Left ventricle myocardium inferior (tissue), 1 donor: ENCODE results near the gene PHB1. TPM values are rescaled to one million over a fixed set of nuclear protein-coding genes. Genes with fewer than 3 reads are reported as not detected.
A peak's percentile ranks its signal among the peaks of the same experiment; 100 is the strongest.

Experiments used
- DNase-seq: peaks from one replicate; pipeline ENCODE4 v3.0.0-alpha.2; 2020
- H3K27ac ChIP-seq: fragments of 200-600 bp; replicated peaks from 2 replicates; pipeline ENCODE4 v1.8.0; 2021
- H3K27me3 ChIP-seq: fragments of 200-600 bp; 2 replicates; pipeline ENCODE4 v1.8.0; 2021; ENCODE audit warnings: low read depth
- H3K36me3 ChIP-seq: fragments of 200-600 bp; 2 replicates; pipeline ENCODE4 v1.8.0; 2021
- H3K4me1 ChIP-seq: fragments of 200-600 bp; 2 replicates; pipeline ENCODE4 v1.8.0; 2021
- H3K4me3 ChIP-seq: fragments of 200-600 bp; 2 replicates; pipeline ENCODE4 v1.8.0; 2021; ENCODE audit warnings: mild to moderate bottlenecking, moderate library complexity
- H3K9me3 ChIP-seq: fragments of 200-600 bp; replicated peaks from 2 replicates; pipeline ENCODE4 v1.8.0; 2021
- intact Hi-C: fragments of 100-400 bp; cut with micrococcal nuclease; formaldehyde crosslinking; loops from one replicate; pipeline ENCODE4 v1.11.0; 2022
- total RNA-seq: library from RNA; stranded (reverse); fragmentation: NEBNext Ultra II Directional; extraction: Animal tissue kit (Norgen Biotek cat#: 25700); gene quantifications from one replicate; pipeline ENCODE4 v1.2.1, GENCODE V29; 2021
- TF ChIP-seq, protein P1 (sequence below): fragments of 200-600 bp; IDR thresholded peaks from 2 replicates; pipeline ENCODE4 v1.8.0; 2021; ENCODE audit warnings: antibody characterized with exemption, mild to moderate bottlenecking, borderline replicate concordance
- donor health status: DM: no; HTN: yes; CAD: no; lungs with severe emphysema.

Gene PHB1
- total RNA-seq, 1 donor from 2014 or later, result 217 TPM

DNA sequence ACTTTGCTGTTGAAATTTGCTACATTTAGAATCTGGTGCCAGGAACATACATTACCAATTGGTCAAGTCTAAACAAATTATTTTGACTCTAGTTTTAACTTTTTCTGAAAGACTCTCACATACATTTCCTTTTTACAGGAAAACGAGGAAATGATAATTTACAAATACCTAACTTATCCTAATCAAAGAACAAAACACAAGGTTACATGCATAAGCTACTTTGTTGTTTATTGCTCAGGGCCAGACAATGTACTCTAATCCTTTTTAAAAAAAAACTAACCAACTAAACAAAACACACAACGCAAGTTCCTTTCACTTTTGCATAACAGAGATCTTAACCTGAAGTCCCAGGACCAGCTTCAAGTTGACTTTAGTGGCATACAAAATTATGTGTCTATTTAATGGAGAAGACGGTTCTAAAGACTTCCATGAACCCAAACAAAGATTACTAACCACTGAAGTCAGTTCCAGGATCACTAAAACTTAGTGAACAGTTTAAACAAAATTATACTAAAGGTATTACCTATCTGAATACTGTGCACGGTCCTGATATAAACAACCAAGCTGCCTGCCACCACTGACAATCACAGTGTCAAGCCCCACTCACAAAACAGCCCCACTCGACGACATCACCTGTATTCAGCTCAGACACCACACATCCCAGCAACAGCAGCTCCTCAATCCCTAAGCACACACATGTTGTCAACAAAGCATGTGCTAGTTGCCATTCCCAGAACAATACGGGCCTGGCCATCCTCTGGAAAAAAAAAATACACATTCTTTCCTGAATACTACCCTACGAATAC lies 54.5 kb downstream of the PHB1 start:
- DNase-seq, result no peak
- Histone ChIP-seq H3K4me1 (peaks cover 49% of the 10 kb centered on the region), H3K27me3 (no peaks in the 10 kb centered on the region), H3K4me3 (peak overlapping the region; percentile 96), H3K27ac (peak overlapping the region; percentile 96), H3K9me3 (no peaks in the 10 kb centered on the region), H3K36me3 (no peaks in the 10 kb centered on the region)
- TF ChIP-seq, protein P1, sequence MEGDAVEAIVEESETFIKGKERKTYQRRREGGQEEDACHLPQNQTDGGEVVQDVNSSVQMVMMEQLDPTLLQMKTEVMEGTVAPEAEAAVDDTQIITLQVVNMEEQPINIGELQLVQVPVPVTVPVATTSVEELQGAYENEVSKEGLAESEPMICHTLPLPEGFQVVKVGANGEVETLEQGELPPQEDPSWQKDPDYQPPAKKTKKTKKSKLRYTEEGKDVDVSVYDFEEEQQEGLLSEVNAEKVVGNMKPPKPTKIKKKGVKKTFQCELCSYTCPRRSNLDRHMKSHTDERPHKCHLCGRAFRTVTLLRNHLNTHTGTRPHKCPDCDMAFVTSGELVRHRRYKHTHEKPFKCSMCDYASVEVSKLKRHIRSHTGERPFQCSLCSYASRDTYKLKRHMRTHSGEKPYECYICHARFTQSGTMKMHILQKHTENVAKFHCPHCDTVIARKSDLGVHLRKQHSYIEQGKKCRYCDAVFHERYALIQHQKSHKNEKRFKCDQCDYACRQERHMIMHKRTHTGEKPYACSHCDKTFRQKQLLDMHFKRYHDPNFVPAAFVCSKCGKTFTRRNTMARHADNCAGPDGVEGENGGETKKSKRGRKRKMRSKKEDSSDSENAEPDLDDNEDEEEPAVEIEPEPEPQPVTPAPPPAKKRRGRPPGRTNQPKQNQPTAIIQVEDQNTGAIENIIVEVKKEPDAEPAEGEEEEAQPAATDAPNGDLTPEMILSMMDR, result no peak
- intact Hi-C loops, result no loop called here

DNA sequence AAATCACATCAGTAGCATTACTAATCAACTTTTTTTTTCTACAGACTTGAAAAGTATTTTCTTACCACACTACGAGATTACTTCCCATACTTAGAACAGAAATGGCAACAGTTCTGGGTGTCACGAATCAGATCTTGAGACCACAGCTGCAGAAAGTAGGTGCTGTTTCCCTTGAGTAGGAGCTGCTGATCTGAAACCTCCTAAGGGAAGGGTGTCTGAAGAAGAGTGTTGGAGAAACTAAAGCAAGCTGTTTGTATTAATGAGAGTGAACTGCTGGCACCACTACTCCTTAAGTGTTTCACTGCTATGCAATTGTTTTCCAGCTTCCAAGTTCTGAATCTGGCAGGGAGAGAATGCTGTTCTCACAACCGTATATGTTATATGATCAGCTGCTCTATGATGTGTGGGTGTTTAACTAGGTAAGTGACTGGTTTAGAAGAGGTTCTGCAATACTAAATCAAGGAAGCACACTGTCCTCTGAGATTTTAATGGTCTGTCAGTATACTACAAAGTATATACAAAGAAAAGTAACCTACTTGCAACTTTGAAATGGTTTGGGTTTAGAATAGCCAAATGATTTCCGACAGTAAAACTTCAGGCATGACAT lies 55.9 kb downstream of the PHB1 start:
- TF ChIP-seq, protein P1, result no peak
- Histone ChIP-seq H3K9me3 (no peaks in the 10 kb centered on the region), H3K4me3 (no peak overlapping the region), H3K27me3 (no peaks in the 10 kb centered on the region), H3K36me3 (no peaks in the 10 kb centered on the region), H3K4me1 (peaks cover 56% of the 10 kb centered on the region), H3K27ac (no peak overlapping the region)
- no peak for DNase-seq
- intact Hi-C loops, result no loop called here

DNA sequence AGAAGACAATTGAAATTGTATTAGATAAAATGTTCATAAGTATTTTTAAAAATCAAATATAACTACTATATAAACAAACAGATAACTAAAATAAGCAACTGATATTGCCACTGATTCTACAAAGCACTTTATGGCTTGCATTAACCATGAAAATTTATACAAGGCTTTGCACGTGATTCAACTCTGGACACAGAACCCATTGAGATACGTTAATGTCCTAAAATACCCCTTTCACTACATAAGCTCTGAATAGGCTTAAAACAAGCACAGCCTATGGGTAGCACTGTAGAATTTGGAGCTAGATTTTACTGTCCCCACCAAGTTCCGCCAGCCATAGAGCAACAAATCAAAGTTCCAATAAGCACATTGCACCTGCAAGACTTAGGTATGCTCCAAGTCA lies 57.2 kb downstream of the PHB1 start:
- H3K4me3 ChIP-seq, result no peak overlapping the region
- H3K9me3 ChIP-seq, result no peaks in the 10 kb centered on the region
- H3K36me3 ChIP-seq, result no peaks in the 10 kb centered on the region
- no peak for DNase-seq
- H3K27ac ChIP-seq, result no peak overlapping the region
- no peaks in the 10 kb centered on the region for H3K27me3 ChIP-seq
- TF ChIP-seq, protein P1, result no peak
- intact Hi-C loops, result no loop called here
- peaks cover 58% of the 10 kb centered on the region for H3K4me1 ChIP-seq

GRCh38 chr17:49356320-49356719 lies 58.4 kb downstream of the PHB1 start:
- intact Hi-C loops, result no loop called here
- H3K4me1 ChIP-seq, result peaks cover 53% of the 10 kb centered on the region
- H3K36me3 ChIP-seq, result no peaks in the 10 kb centered on the region
- no peaks in the 10 kb centered on the region for H3K27me3 ChIP-seq
- H3K27ac ChIP-seq, result no peak overlapping the region
- no peak overlapping the region for H3K4me3 ChIP-seq
- no peaks in the 10 kb centered on the region for H3K9me3 ChIP-seq
- DNase-seq, result no peak
- TF ChIP-seq, protein P1, result no peak

Other genes starting within 250 kb of the PHB1 start
- 2.2 TPM for gene GNGT2, start 204.3 kb downstream of the PHB1 start, total RNA-seq
- 4.9 TPM for gene ABI3, start 204.2 kb downstream of the PHB1 start, total RNA-seq
- 0.52 TPM for gene PHOSPHO1, start 184.1 kb downstream of the PHB1 start, total RNA-seq
- 19.2 TPM for gene ZNF652, start 52.6 kb downstream of the PHB1 start, total RNA-seq
- 8.9 TPM for gene NGFR, start 80.4 kb upstream of the PHB1 start, total RNA-seq
- 4.0 TPM for gene NXPH3, start 161.0 kb upstream of the PHB1 start, total RNA-seq